NCI-H345 treated with DMSO at 0.1 percent for 48 hours (cell line): ENCODE results near the gene PTPN5.
"Not testable (repeated sequence)": the region's sequence is repeated elsewhere in the genome, so short reads cannot be mapped to it uniquely, and the experiment has no call there.

Experiments used
- DNase-seq: peaks from one replicate; lab custom pipeline; 2025; ENCODE audit not compliant: unreplicated experiment; lab: John Stamatoyannopoulos, UW

Gene PTPN5

GRCh38 chr11:18791207-18791968, at the start of gene PTPN5:
Gene PTPN5 (minus strand): TSS chr11:18791798. CDS start chr11:18771958, 19,840 bp downstream.
- no peak for DNase-seq

GRCh38 chr11:18836417-18836816, 44.8 kb upstream of the PTPN5 start:
- DNase-seq = no peak

- DNase-seq = no peak
Observed at GRCh38 chr11:18834754-18835466, 43.3 kb upstream of the PTPN5 start.

- DNase-seq = not testable (repeated sequence)
Observed at GRCh38 chr11:18820160-18820559, 28.6 kb upstream of the PTPN5 start.

GRCh38 chr11:18804199-18804999, 12.8 kb upstream of the PTPN5 start:
- no peak for DNase-seq

GRCh38 chr11:18802381-18803257, 11.0 kb upstream of the PTPN5 start:
- peak; percentile 63 for DNase-seq

GRCh38 chr11:18798799-18799469, 7.3 kb upstream of the PTPN5 start:
- no peak for DNase-seq

GRCh38 chr11:18794956-18795355, 3.4 kb upstream of the PTPN5 start:
- DNase-seq = no peak

GRCh38 chr11:18792827-18793226, 1.2 kb upstream of the PTPN5 start:
- DNase-seq = no peak

GRCh38 chr11:18791969-18792628, 501 bp upstream of the PTPN5 start:
- peak; percentile 31 for DNase-seq

- DNase-seq = no peak
Observed at GRCh38 chr11:18790883-18791206, 753 bp downstream of the PTPN5 start.

- DNase-seq = no peak
Observed at GRCh38 chr11:18789942-18790341, 1.7 kb downstream of the PTPN5 start.

GRCh38 chr11:18785411-18785810, 6.2 kb downstream of the PTPN5 start:
- DNase-seq = no peak

GRCh38 chr11:18780896-18781295, 10.7 kb downstream of the PTPN5 start:
- no peak for DNase-seq

- no peak for DNase-seq
Observed at GRCh38 chr11:18780329-18780728, 11.3 kb downstream of the PTPN5 start.

GRCh38 chr11:18778468-18778867, 13.1 kb downstream of the PTPN5 start:
- no peak for DNase-seq

- DNase-seq = no peak
Observed at GRCh38 chr11:18776324-18776723, 15.3 kb downstream of the PTPN5 start.

GRCh38 chr11:18775492-18776292, 15.9 kb downstream of the PTPN5 start:
- peak; percentile 22 for DNase-seq

GRCh38 chr11:18774801-18775200, 16.8 kb downstream of the PTPN5 start:
- DNase-seq = no peak
